Measurements from ENCODE around the gene CACNA2D3. TPM values are rescaled to one million over a fixed set of nuclear protein-coding genes. Genes with fewer than 3 reads are reported as not detected.

Gene CACNA2D3
- total and polyA plus RNA-seq, 7 experiments from 2014 or later, result 0.27 to 4.1 TPM; not detected in 5

GRCh38 chr3:55075846-55076245 is 953.5 kb downstream of the CACNA2D3 start:
- intact Hi-C loops (cut with micrococcal nuclease), result no loop called here
- no peaks in the 10 kb centered on the region for H3K27me3 ChIP-seq (ENCODE audit: control insufficient read depth in 2 of 2, insufficient read depth in 2 of 2, low read length in 2 of 2)
- H3K9me3 ChIP-seq (ENCODE audit: control insufficient read depth in 2 of 3, low read length in 3 of 3), result no peaks in the 10 kb centered on the region
- DNase-seq (no peak), ATAC-seq (no peak)
- Mint-ChIP-seq H3K4me1 (peaks cover 0 to 2% (median 0%) of the 10 kb centered on the region in 7 donors), H3K4me3 (no peak overlapping the region), H3K27me3 (peaks cover 0 to 5% (median 4%) of the 10 kb centered on the region in 5 donors), H3K36me3 (no peaks in the 10 kb centered on the region), H3K9me3 (peaks cover 0 to 13% (median 3%) of the 10 kb centered on the region in 11 donors), H3K27ac (no peak overlapping the region)
- ChIA-PET POLR2A (no interaction called here), CTCF (no interaction called here)
- no peak overlapping the region for H3K27ac ChIP-seq (ENCODE audit: low read depth, low read length)
- H3K4me3 ChIP-seq (ENCODE audit: low read length), result no peak overlapping the region
- H3K4me1 ChIP-seq (ENCODE audit: control insufficient read depth in 2 of 2, insufficient read depth in 2 of 2, low read length in 2 of 2), result no peaks in the 10 kb centered on the region
- H3K36me3 ChIP-seq (ENCODE audit: control insufficient read depth in 2 of 3, insufficient read depth in 3 of 3, low read length in 3 of 3), result no peaks in the 10 kb centered on the region

- H3K27ac ChIP-seq (ENCODE audit: low read depth, low read length), result no peak overlapping the region
- H3K4me3 ChIP-seq (ENCODE audit: low read length), result no peak overlapping the region
- ChIA-PET CTCF (no interaction called here), POLR2A (no interaction called here)
- Mint-ChIP-seq H3K4me1 (peaks cover 0 to 2% (median 0%) of the 10 kb centered on the region in 7 donors), H3K36me3 (no peaks in the 10 kb centered on the region), H3K9me3 (peaks cover 0 to 8% (median 0%) of the 10 kb centered on the region in 11 donors), H3K27ac (no peak overlapping the region), H3K27me3 (peaks cover 0 to 5% (median 4%) of the 10 kb centered on the region in 5 donors), H3K4me3 (no peak overlapping the region)
- no peaks in the 10 kb centered on the region for H3K4me1 ChIP-seq (ENCODE audit: control insufficient read depth in 2 of 2, insufficient read depth in 2 of 2, low read length in 2 of 2)
- H3K27me3 ChIP-seq (ENCODE audit: control insufficient read depth in 2 of 2, insufficient read depth in 2 of 2, low read length in 2 of 2), result no peaks in the 10 kb centered on the region
- no peaks in the 10 kb centered on the region for H3K36me3 ChIP-seq (ENCODE audit: control insufficient read depth in 2 of 3, insufficient read depth in 3 of 3, low read length in 3 of 3)
- intact Hi-C loops (cut with micrococcal nuclease), result no loop called here
- ATAC-seq (no peak), DNase-seq (no peak)
- no peaks in the 10 kb centered on the region for H3K9me3 ChIP-seq (ENCODE audit: control insufficient read depth in 2 of 3, low read length in 3 of 3)
These were observed 955.4 kb downstream of the CACNA2D3 start for GRCh38 chr3:55077726-55078125.

- peaks cover 0 to 5% (median 4%) of the 10 kb centered on the region in 5 donors for H3K27me3 Mint-ChIP-seq
- H3K4me1 ChIP-seq (ENCODE audit: control insufficient read depth in 2 of 2, insufficient read depth in 2 of 2, low read length in 2 of 2), result no peaks in the 10 kb centered on the region
- POLR2A ChIA-PET, result no interaction called here
- ATAC-seq, result no peak
- H3K9me3 ChIP-seq (ENCODE audit: control insufficient read depth in 2 of 3, low read length in 3 of 3), result no peaks in the 10 kb centered on the region
- H3K4me3 Mint-ChIP-seq, result no peak overlapping the region
- H3K4me3 ChIP-seq (ENCODE audit: low read length), result no peak overlapping the region
- peaks cover 0 to 8% (median 0%) of the 10 kb centered on the region in 11 donors for H3K9me3 Mint-ChIP-seq
- no peak overlapping the region for H3K27ac Mint-ChIP-seq
- CTCF ChIA-PET, result no interaction called here
- peaks cover 0 to 2% (median 0%) of the 10 kb centered on the region in 7 donors for H3K4me1 Mint-ChIP-seq
- intact Hi-C loops (cut with micrococcal nuclease), result no loop called here
- no peak for DNase-seq
- no peaks in the 10 kb centered on the region for H3K27me3 ChIP-seq (ENCODE audit: control insufficient read depth in 2 of 2, insufficient read depth in 2 of 2, low read length in 2 of 2)
- H3K36me3 ChIP-seq (ENCODE audit: control insufficient read depth in 2 of 3, insufficient read depth in 3 of 3, low read length in 3 of 3), result no peaks in the 10 kb centered on the region
- H3K27ac ChIP-seq (ENCODE audit: low read depth, low read length), result no peak overlapping the region
- H3K36me3 Mint-ChIP-seq, result no peaks in the 10 kb centered on the region
These were observed 956.5 kb downstream of the CACNA2D3 start for GRCh38 chr3:55078876-55079275.

DNA sequence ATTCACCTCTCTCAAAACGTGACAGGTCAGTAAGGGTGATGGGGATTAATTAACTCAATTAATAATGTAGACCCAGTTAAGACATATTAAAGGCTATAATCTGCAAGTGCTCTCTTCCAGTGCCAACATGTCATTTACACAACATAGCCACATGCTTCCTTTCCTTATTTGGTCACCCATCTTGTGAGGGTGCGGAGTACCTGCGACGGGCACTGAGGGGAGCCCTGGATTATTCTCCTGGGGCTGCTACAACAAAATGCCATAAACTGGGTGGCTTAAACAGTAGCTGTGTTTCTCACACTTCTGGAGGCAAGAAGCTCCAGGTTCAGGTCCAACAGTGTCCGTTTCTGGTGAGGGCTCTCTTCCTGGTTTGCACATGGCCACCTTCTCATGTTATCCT is 962.9 kb downstream of the CACNA2D3 start:
- DNase-seq, result no peak
- ChIA-PET POLR2A (no interaction called here), CTCF (no interaction called here)
- H3K9me3 Mint-ChIP-seq, result peaks cover 0 to 11% (median 3%) of the 10 kb centered on the region in 11 donors
- no peak overlapping the region for H3K4me3 Mint-ChIP-seq
- no peaks in the 10 kb centered on the region for H3K4me1 ChIP-seq (ENCODE audit: control insufficient read depth in 2 of 2, insufficient read depth in 2 of 2, low read length in 2 of 2)
- H3K36me3 ChIP-seq (ENCODE audit: control insufficient read depth in 2 of 3, insufficient read depth in 3 of 3, low read length in 3 of 3), result no peaks in the 10 kb centered on the region
- H3K36me3 Mint-ChIP-seq, result no peaks in the 10 kb centered on the region
- H3K4me3 ChIP-seq (ENCODE audit: low read length), result no peak overlapping the region
- H3K27me3 ChIP-seq (ENCODE audit: control insufficient read depth in 2 of 2, insufficient read depth in 2 of 2, low read length in 2 of 2), result no peaks in the 10 kb centered on the region
- no peak for ATAC-seq
- H3K9me3 ChIP-seq (ENCODE audit: control insufficient read depth in 2 of 3, low read length in 3 of 3), result no peaks in the 10 kb centered on the region
- H3K4me1 Mint-ChIP-seq, result peaks cover 0 to 8% (median 0%) of the 10 kb centered on the region in 7 donors
- H3K27ac ChIP-seq (ENCODE audit: low read depth, low read length), result no peak overlapping the region
- no peak overlapping the region for H3K27ac Mint-ChIP-seq
- peaks cover 0 to 12% (median 0%) of the 10 kb centered on the region in 5 donors for H3K27me3 Mint-ChIP-seq
- intact Hi-C loops (cut with micrococcal nuclease), result no loop called here

- Mint-ChIP-seq H3K4me3 (no peak overlapping the region), H3K27ac (no peak overlapping the region), H3K4me1 (peaks cover 0 to 8% (median 0%) of the 10 kb centered on the region in 7 donors), H3K27me3 (peaks cover 0 to 12% (median 0%) of the 10 kb centered on the region in 5 donors), H3K36me3 (no peaks in the 10 kb centered on the region), H3K9me3 (peaks cover 0 to 14% (median 5%) of the 10 kb centered on the region in 11 donors)
- no peak overlapping the region for H3K27ac ChIP-seq (ENCODE audit: low read depth, low read length)
- ChIA-PET CTCF (no interaction called here), POLR2A (no interaction called here)
- H3K36me3 ChIP-seq (ENCODE audit: control insufficient read depth in 2 of 3, insufficient read depth in 3 of 3, low read length in 3 of 3), result no peaks in the 10 kb centered on the region
- no peak for ATAC-seq
- DNase-seq, result no peak
- no peaks in the 10 kb centered on the region for H3K27me3 ChIP-seq (ENCODE audit: control insufficient read depth in 2 of 2, insufficient read depth in 2 of 2, low read length in 2 of 2)
- H3K9me3 ChIP-seq (ENCODE audit: control insufficient read depth in 2 of 3, low read length in 3 of 3), result no peaks in the 10 kb centered on the region
- H3K4me3 ChIP-seq (ENCODE audit: low read length), result no peak overlapping the region
- H3K4me1 ChIP-seq (ENCODE audit: control insufficient read depth in 2 of 2, insufficient read depth in 2 of 2, low read length in 2 of 2), result no peaks in the 10 kb centered on the region
- intact Hi-C loops (cut with micrococcal nuclease), result no loop called here
These were observed 966.9 kb downstream of the CACNA2D3 start for GRCh38 chr3:55089211-55089610.

GRCh38 chr3:55090291-55090690 is 967.9 kb downstream of the CACNA2D3 start:
- H3K36me3 ChIP-seq (ENCODE audit: control insufficient read depth in 2 of 3, insufficient read depth in 3 of 3, low read length in 3 of 3), result no peaks in the 10 kb centered on the region
- H3K4me1 ChIP-seq (ENCODE audit: control insufficient read depth in 2 of 2, insufficient read depth in 2 of 2, low read length in 2 of 2), result no peaks in the 10 kb centered on the region
- CTCF ChIA-PET, result no interaction called here
- H3K4me3 ChIP-seq (ENCODE audit: low read length), result no peak overlapping the region
- Mint-ChIP-seq H3K9me3 (peaks cover 0 to 14% (median 6%) of the 10 kb centered on the region in 11 donors), H3K36me3 (no peaks in the 10 kb centered on the region), H3K27me3 (peaks cover 0 to 12% (median 0%) of the 10 kb centered on the region in 5 donors), H3K27ac (no peak overlapping the region), H3K4me3 (no peak overlapping the region), H3K4me1 (peaks cover 0 to 8% (median 0%) of the 10 kb centered on the region in 7 donors)
- no peaks in the 10 kb centered on the region for H3K27me3 ChIP-seq (ENCODE audit: control insufficient read depth in 2 of 2, insufficient read depth in 2 of 2, low read length in 2 of 2)
- POLR2A ChIA-PET, result no interaction called here
- ATAC-seq, result no peak
- no peaks in the 10 kb centered on the region for H3K9me3 ChIP-seq (ENCODE audit: control insufficient read depth in 2 of 3, low read length in 3 of 3)
- intact Hi-C loops (cut with micrococcal nuclease), result no loop called here
- no peak overlapping the region for H3K27ac ChIP-seq (ENCODE audit: low read depth, low read length)
- DNase-seq, result no peak

GRCh38 chr3:55090746-55091145 is 968.4 kb downstream of the CACNA2D3 start:
- no peaks in the 10 kb centered on the region for H3K27me3 ChIP-seq (ENCODE audit: control insufficient read depth in 2 of 2, insufficient read depth in 2 of 2, low read length in 2 of 2)
- Mint-ChIP-seq H3K9me3 (peaks cover 0 to 14% (median 6%) of the 10 kb centered on the region in 11 donors), H3K4me3 (no peak overlapping the region), H3K36me3 (no peaks in the 10 kb centered on the region), H3K27me3 (peaks cover 0 to 12% (median 0%) of the 10 kb centered on the region in 5 donors), H3K27ac (no peak overlapping the region), H3K4me1 (peaks cover 0 to 8% (median 0%) of the 10 kb centered on the region in 7 donors)
- H3K36me3 ChIP-seq (ENCODE audit: control insufficient read depth in 2 of 3, insufficient read depth in 3 of 3, low read length in 3 of 3), result no peaks in the 10 kb centered on the region
- no peak overlapping the region for H3K27ac ChIP-seq (ENCODE audit: low read depth, low read length)
- ChIA-PET POLR2A (no interaction called here), CTCF (no interaction called here)
- DNase-seq (no peak), ATAC-seq (no peak)
- no peaks in the 10 kb centered on the region for H3K9me3 ChIP-seq (ENCODE audit: control insufficient read depth in 2 of 3, low read length in 3 of 3)
- intact Hi-C loops (cut with micrococcal nuclease), result no loop called here
- H3K4me3 ChIP-seq (ENCODE audit: low read length), result no peak overlapping the region
- no peaks in the 10 kb centered on the region for H3K4me1 ChIP-seq (ENCODE audit: control insufficient read depth in 2 of 2, insufficient read depth in 2 of 2, low read length in 2 of 2)
